GM23338 (cell line): ENCODE measurements around the gene DHX30. TPM values are rescaled to one million over a fixed set of nuclear protein-coding genes. Genes with fewer than 3 reads are reported as not detected.

Experiments used
- ATAC-seq: fragments of 200-7000 bp; cut with Tn5 transposase; 3 replicates; pipeline ENCODE4 v1.9.1; 2020
- DNase-seq: peaks from one replicate; pipeline ENCODE4 v3.0.0-alpha.2; 2015; ENCODE audit warnings: low spot score
- H2AFZ ChIP-seq: fragments of 200-600 bp; sonication (generic); 2 replicates; pipeline ENCODE4 v1.8.0; 2016; ENCODE audit warnings: antibody characterized with exemption, mild to moderate bottlenecking, moderate library complexity
- H3F3A ChIP-seq: fragments of 200-600 bp; sonication (generic); replicated peaks from 2 replicates; pipeline ENCODE4 v1.8.0; 2017; ENCODE audit warnings: antibody characterized with exemption, mixed run types, low read depth
- H3K27ac ChIP-seq: fragments of 200-600 bp; sonication (generic); 2 replicates; pipeline ENCODE4 v1.6.1; 2016; ENCODE audit warnings: low read depth
- H3K27me3 ChIP-seq: fragments of 200-600 bp; sonication (generic); 2 replicates; pipeline ENCODE4 v1.8.0; 2016; ENCODE audit warnings: mild to moderate bottlenecking, mixed run types, moderate library complexity; ENCODE audit not compliant: insufficient read depth
- H3K36me3 ChIP-seq: fragments of 200-600 bp; sonication (generic); 2 replicates; pipeline ENCODE4 v1.8.0; 2016; ENCODE audit warnings: mild to moderate bottlenecking; ENCODE audit not compliant: insufficient read depth
- H3K4me1 ChIP-seq: fragments of 200-600 bp; sonication (generic); 2 replicates; pipeline ENCODE4 v1.8.0; 2016; ENCODE audit warnings: mild to moderate bottlenecking, moderate library complexity; ENCODE audit not compliant: insufficient read depth
- H3K4me2 ChIP-seq: fragments of 200-600 bp; sonication (generic); 2 replicates; pipeline ENCODE4 v1.7.1; 2017; ENCODE audit warnings: mixed run types
- H3K4me3 ChIP-seq: fragments of 200-600 bp; sonication (generic); 2 replicates; pipeline ENCODE4 v1.6.1; 2016; ENCODE audit warnings: mixed run types
- H3K79me2 ChIP-seq: fragments of 200-600 bp; sonication (generic); replicated peaks from 2 replicates; pipeline ENCODE4 v1.8.0; 2017; ENCODE audit warnings: mild to moderate bottlenecking; ENCODE audit not compliant: insufficient read depth
- H3K9me2 ChIP-seq: fragments of 200-600 bp; sonication (generic); 2 replicates; pipeline ENCODE4 v1.8.0; 2017; ENCODE audit not compliant: insufficient read depth
- H4K20me1 ChIP-seq: fragments of 200-600 bp; sonication (generic); replicated peaks from 2 replicates; pipeline ENCODE4 v1.8.0; 2017; ENCODE audit warnings: mild to moderate bottlenecking; ENCODE audit not compliant: insufficient read depth
- H3K27ac Mint-ChIP-seq: 2 replicates; pipeline ENCODE4 v1.8.0; 2020; ENCODE audit warnings: inconsistent platforms, mild to moderate bottlenecking, moderate library complexity, mixed read lengths
- H3K27me3 Mint-ChIP-seq: 3 replicates; pipeline ENCODE4 v1.8.0; 2022; ENCODE audit warnings: low read depth, mild to moderate bottlenecking, moderate library complexity, mixed read lengths, inconsistent platforms; ENCODE audit not compliant: insufficient read depth, poor library complexity
- H3K36me3 Mint-ChIP-seq: 3 replicates; pipeline ENCODE4 v1.8.0; 2021; ENCODE audit warnings: low read depth, mild to moderate bottlenecking, inconsistent platforms, moderate library complexity, mixed read lengths
- H3K4me1 Mint-ChIP-seq: 3 replicates; pipeline ENCODE4 v1.8.0; 2020; ENCODE audit warnings: mild to moderate bottlenecking, inconsistent platforms, mixed read lengths
- H3K4me3 Mint-ChIP-seq: 3 replicates; pipeline ENCODE4 v1.8.0; 2021; ENCODE audit warnings: moderate library complexity, mild to moderate bottlenecking, inconsistent platforms, mixed read lengths
- H3K9me3 Mint-ChIP-seq: 3 replicates; pipeline ENCODE4 v1.8.0; 2020; ENCODE audit warnings: moderate library complexity, mild to moderate bottlenecking, inconsistent platforms, mixed read lengths
- CREB1 ChIP-seq: fragments of 250-450 bp; sonication (Bioruptor Pico); IDR thresholded peaks from 2 replicates; pipeline ENCODE4 v1.5.0; 2020; ENCODE audit warnings: low read depth, mild to moderate bottlenecking, moderate library complexity
- CTCF ChIP-seq, 2 experiments: fragments of 200-600 bp in 1 of 2; sonication (generic) in 1 of 2; conservative IDR thresholded peaks; 2 replicates each; pipeline versions ENCODE4 v1.5.1 to v1.6.1; 2016 to 2017; ENCODE audit warnings: antibody characterized with exemption in 2 of 2, low read depth in 2 of 2, mild to moderate bottlenecking in 2 of 2, moderate library complexity in 1 of 2
- ETS1 ChIP-seq: IDR thresholded peaks from 2 replicates; pipeline ENCODE4 v1.6.1; 2016; ENCODE audit warnings: antibody characterized with exemption
- EZH2 ChIP-seq: fragments of 200-600 bp; sonication (generic); IDR thresholded peaks from one replicate; pipeline ENCODE4 v1.8.0; 2017; ENCODE audit warnings: antibody characterized with exemption, mild to moderate bottlenecking, low read depth; ENCODE audit not compliant: unreplicated experiment
- EZH2phosphoT487 ChIP-seq: fragments of 200-600 bp; sonication (generic); IDR thresholded peaks from one replicate; pipeline ENCODE4 v1.8.1; 2018; ENCODE audit warnings: antibody characterized with exemption; ENCODE audit not compliant: unreplicated experiment
- NANOG ChIP-seq: IDR thresholded peaks from 2 replicates; pipeline ENCODE4 v1.6.1; 2016; ENCODE audit warnings: antibody characterized with exemption, borderline replicate concordance
- REST ChIP-seq: IDR thresholded peaks from one replicate; pipeline ENCODE4 v1.6.1; 2018; ENCODE audit warnings: antibody characterized with exemption; ENCODE audit not compliant: unreplicated experiment
- ZNF114 ChIP-seq: fragments of 250-450 bp; sonication (Bioruptor Pico); IDR thresholded peaks from 2 replicates; pipeline ENCODE4 v1.5.0; 2020; ENCODE audit warnings: mild to moderate bottlenecking, moderate library complexity
- ZNF331 ChIP-seq: fragments of 250-450 bp; sonication (Bioruptor Pico); IDR thresholded peaks from 2 replicates; pipeline ENCODE4 v1.5.0; 2020; ENCODE audit warnings: low read depth, mild to moderate bottlenecking, moderate library complexity
- ZNF462 ChIP-seq: fragments of 250-450 bp; sonication (Bioruptor Pico); IDR thresholded peaks from 2 replicates; pipeline ENCODE4 v1.5.0; 2020; ENCODE audit warnings: mild to moderate bottlenecking, moderate library complexity
- polyA plus RNA-seq: library from polyadenylated mRNA; unstranded; fragments of >200 nt; fragmentation: Nextera tagmentation; extraction: Ambion mirVana; gene quantifications from 2 replicates; pipeline ENCODE4 v1.2.1, GENCODE V29; 2016
- total RNA-seq: library from RNA; depleted of rRNA; stranded (reverse); fragments of >200 nt; shearing (Covaris generic); gene quantifications from 2 replicates; pipeline ENCODE4 v1.2.3, GENCODE V29; 2014

The DHX30 gene
- total and polyA plus RNA-seq, 2 experiments from 2014 or later = 47.5 to 125 TPM

GRCh38 chr3:47859956-47860605 is 57.1 kb downstream of the DHX30 start:
- Histone ChIP-seq H3K4me2 (no peak overlapping the region), H4K20me1 (peaks cover 4% of the 10 kb centered on the region; the same call in 1 of the 2 replicates), H3K27me3 (no peaks in the 10 kb centered on the region), H3K27ac (0 out of 2 replicates have a peak overlapping the region, but pooled peaks have one; percentile 32), H3K4me3 (no peak overlapping the region), H3F3A (0 out of 2 replicates have a peak, but pooled peaks cover 5% of the 10 kb centered on the region), H3K79me2 (no peaks in the 10 kb centered on the region), H3K36me3 (no peaks in the 10 kb centered on the region; the same call in 1 of the 2 replicates), H3K9me2 (no peaks in the 10 kb centered on the region), H3K4me1 (no peaks in the 10 kb centered on the region), H2AFZ (no peak overlapping the region)
- DNase-seq (no peak), ATAC-seq (no peak)
- Mint-ChIP-seq H3K36me3 (peaks cover 41% of the 10 kb centered on the region), H3K27ac (no peak overlapping the region), H3K9me3 (no peaks in the 10 kb centered on the region), H3K27me3 (peaks cover 18% of the 10 kb centered on the region), H3K4me1 (no peaks in the 10 kb centered on the region; the same call in 2 of the 3 replicates), H3K4me3 (no peak overlapping the region)
- TF ChIP-seq REST (no peak), ZNF114 (CRISPR knock-in tag) (no peak), EZH2 (no peak), ETS1 (no peak), NANOG (no peak), ZNF331 (CRISPR knock-in tag) (no peak), CTCF (conservative IDR thresholded peaks at IDR 0.05; ENCODE audit: low read depth in 2 of 2) (no peak), ZNF462 (no peak), CREB1 (CRISPR knock-in tag) (no peak), EZH2phosphoT487 (no peak)
